Left ventricle myocardium inferior (tissue), 1 donor: ENCODE data around the gene C21orf91. TPM values are rescaled to one million over a fixed set of nuclear protein-coding genes. Genes with fewer than 3 reads are reported as not detected.

Experiments
- DNase-seq: peaks from one replicate; pipeline ENCODE4 v3.0.0-alpha.2; 2020
- H3K27ac ChIP-seq: fragments of 200-600 bp; replicated peaks from 2 replicates; pipeline ENCODE4 v1.8.0; 2021
- H3K27me3 ChIP-seq: fragments of 200-600 bp; 2 replicates; pipeline ENCODE4 v1.8.0; 2021; ENCODE audit warnings: low read depth
- H3K36me3 ChIP-seq: fragments of 200-600 bp; 2 replicates; pipeline ENCODE4 v1.8.0; 2021
- H3K4me1 ChIP-seq: fragments of 200-600 bp; 2 replicates; pipeline ENCODE4 v1.8.0; 2021
- H3K4me3 ChIP-seq: fragments of 200-600 bp; 2 replicates; pipeline ENCODE4 v1.8.0; 2021; ENCODE audit warnings: mild to moderate bottlenecking, moderate library complexity
- H3K9me3 ChIP-seq: fragments of 200-600 bp; replicated peaks from 2 replicates; pipeline ENCODE4 v1.8.0; 2021
- CTCF ChIP-seq: fragments of 200-600 bp; IDR thresholded peaks from 2 replicates; pipeline ENCODE4 v1.8.0; 2021; ENCODE audit warnings: antibody characterized with exemption, mild to moderate bottlenecking, borderline replicate concordance
- intact Hi-C: fragments of 100-400 bp; cut with micrococcal nuclease; formaldehyde crosslinking; loops from one replicate; pipeline ENCODE4 v1.11.0; 2022
- total RNA-seq: library from RNA; stranded (reverse); fragmentation: NEBNext Ultra II Directional; extraction: Animal tissue kit (Norgen Biotek cat#: 25700); gene quantifications from one replicate; pipeline ENCODE4 v1.2.1, GENCODE V29; 2021
- donor health status: DM: no; HTN: yes; CAD: no; lungs with severe emphysema.

C21orf91 gene
- total RNA-seq, 1 donor from 2014 or later = 10.2 TPM

- intact Hi-C loops = no loop called here
- no peak for TF ChIP-seq CTCF
- Histone ChIP-seq H3K4me1 (no peaks in the 10 kb centered on the region), H3K27me3 (no peaks in the 10 kb centered on the region), H3K9me3 (no peaks in the 10 kb centered on the region), H3K4me3 (no peak overlapping the region), H3K36me3 (peaks cover 31% of the 10 kb centered on the region), H3K27ac (no peak overlapping the region)
- no peak for DNase-seq
These were observed 36.2 kb downstream of the C21orf91 start for GRCh38 chr21:17783003-17783402.

- Histone ChIP-seq H3K4me1 (no peaks in the 10 kb centered on the region), H3K4me3 (no peak overlapping the region), H3K27ac (no peak overlapping the region), H3K27me3 (no peaks in the 10 kb centered on the region), H3K36me3 (peaks cover 24% of the 10 kb centered on the region), H3K9me3 (no peaks in the 10 kb centered on the region)
- intact Hi-C loops = no loop called here
- no peak for DNase-seq
- TF ChIP-seq CTCF = no peak
These were observed 37.1 kb downstream of the C21orf91 start for GRCh38 chr21:17782051-17782450.

- intact Hi-C loops = no loop called here
- Histone ChIP-seq H3K9me3 (no peaks in the 10 kb centered on the region), H3K27ac (no peak overlapping the region), H3K4me1 (no peaks in the 10 kb centered on the region), H3K36me3 (peaks cover 18% of the 10 kb centered on the region), H3K4me3 (no peak overlapping the region), H3K27me3 (no peaks in the 10 kb centered on the region)
- no peak for DNase-seq
- no peak for TF ChIP-seq CTCF
These were observed 37.6 kb downstream of the C21orf91 start for GRCh38 chr21:17781524-17781923.

- Histone ChIP-seq H3K4me1 (no peaks in the 10 kb centered on the region), H3K36me3 (peaks cover 8% of the 10 kb centered on the region), H3K4me3 (no peak overlapping the region), H3K27me3 (no peaks in the 10 kb centered on the region), H3K27ac (no peak overlapping the region), H3K9me3 (no peaks in the 10 kb centered on the region)
- intact Hi-C loops = no loop called here
- TF ChIP-seq CTCF = no peak
- DNase-seq = no peak
These were observed 38.6 kb downstream of the C21orf91 start for GRCh38 chr21:17780539-17780938.

GRCh38 chr21:17779980-17780379, 39.2 kb downstream of the C21orf91 start:
- TF ChIP-seq CTCF = no peak
- H3K36me3 ChIP-seq = peaks cover 3% of the 10 kb centered on the region
- H3K27ac ChIP-seq = no peak overlapping the region
- no peaks in the 10 kb centered on the region for H3K9me3 ChIP-seq
- H3K27me3 ChIP-seq = no peaks in the 10 kb centered on the region
- intact Hi-C loops = no loop called here
- no peak overlapping the region for H3K4me3 ChIP-seq
- DNase-seq = no peak
- H3K4me1 ChIP-seq = no peaks in the 10 kb centered on the region

- no peaks in the 10 kb centered on the region for H3K9me3 ChIP-seq
- H3K27me3 ChIP-seq = no peaks in the 10 kb centered on the region
- intact Hi-C loops = no loop called here
- DNase-seq = no peak
- H3K4me3 ChIP-seq = no peak overlapping the region
- no peak for TF ChIP-seq CTCF
- no peaks in the 10 kb centered on the region for H3K4me1 ChIP-seq
- H3K36me3 ChIP-seq = no peaks in the 10 kb centered on the region
- no peak overlapping the region for H3K27ac ChIP-seq
These were observed 39.7 kb downstream of the C21orf91 start for GRCh38 chr21:17779496-17779895.
